ENCODE results near the gene STXBP2.

Gene STXBP2

DNA sequence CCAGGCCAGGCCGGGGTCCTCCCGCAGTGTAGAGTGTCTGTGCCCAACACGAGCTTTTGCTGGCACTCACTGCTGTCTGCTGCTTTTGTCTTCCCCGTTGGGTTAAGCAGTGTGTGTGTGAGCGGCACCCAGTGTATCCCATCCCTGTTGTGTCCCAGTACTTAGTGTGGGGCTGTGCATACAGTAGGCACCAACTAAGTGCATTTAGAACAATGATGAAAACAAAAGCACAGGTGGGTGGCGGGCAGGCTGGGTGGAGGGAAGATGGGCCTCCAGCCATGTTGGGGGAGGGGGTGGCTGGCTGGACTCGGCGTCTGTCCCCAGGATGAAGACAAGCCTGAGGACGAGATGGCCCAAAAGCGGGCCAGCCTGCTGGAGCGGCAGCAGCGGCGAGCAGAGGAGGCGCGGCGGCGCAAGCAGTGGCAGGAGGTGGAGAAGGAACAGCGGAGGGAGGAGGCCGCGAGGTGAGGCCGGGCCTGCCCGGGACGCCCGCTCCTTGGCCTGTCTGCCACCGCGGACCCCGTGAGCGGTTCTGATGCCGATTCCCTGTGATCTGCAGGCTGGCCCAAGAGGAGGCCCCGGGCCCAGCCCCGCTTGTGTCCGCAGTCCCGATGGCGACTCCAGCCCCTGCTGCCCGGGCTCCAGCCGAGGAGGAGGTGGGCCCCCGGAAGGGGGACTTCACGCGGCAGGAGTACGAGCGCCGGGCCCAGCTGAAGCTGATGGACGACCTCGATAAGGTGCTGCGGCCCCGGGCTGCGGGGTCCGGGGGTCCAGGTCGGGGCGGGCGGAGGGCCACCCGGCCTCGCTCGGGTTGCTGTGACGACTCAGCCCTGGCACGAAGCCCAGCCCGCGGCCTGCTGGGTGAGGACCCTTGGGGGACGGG, 21.8 kb upstream of the STXBP2 start:
- H3K4me3 ChIP-seq (replicated peaks; ENCODE audit: low read depth, low read length): no peak overlapping the region
- TF ChIP-seq, protein P1, sequence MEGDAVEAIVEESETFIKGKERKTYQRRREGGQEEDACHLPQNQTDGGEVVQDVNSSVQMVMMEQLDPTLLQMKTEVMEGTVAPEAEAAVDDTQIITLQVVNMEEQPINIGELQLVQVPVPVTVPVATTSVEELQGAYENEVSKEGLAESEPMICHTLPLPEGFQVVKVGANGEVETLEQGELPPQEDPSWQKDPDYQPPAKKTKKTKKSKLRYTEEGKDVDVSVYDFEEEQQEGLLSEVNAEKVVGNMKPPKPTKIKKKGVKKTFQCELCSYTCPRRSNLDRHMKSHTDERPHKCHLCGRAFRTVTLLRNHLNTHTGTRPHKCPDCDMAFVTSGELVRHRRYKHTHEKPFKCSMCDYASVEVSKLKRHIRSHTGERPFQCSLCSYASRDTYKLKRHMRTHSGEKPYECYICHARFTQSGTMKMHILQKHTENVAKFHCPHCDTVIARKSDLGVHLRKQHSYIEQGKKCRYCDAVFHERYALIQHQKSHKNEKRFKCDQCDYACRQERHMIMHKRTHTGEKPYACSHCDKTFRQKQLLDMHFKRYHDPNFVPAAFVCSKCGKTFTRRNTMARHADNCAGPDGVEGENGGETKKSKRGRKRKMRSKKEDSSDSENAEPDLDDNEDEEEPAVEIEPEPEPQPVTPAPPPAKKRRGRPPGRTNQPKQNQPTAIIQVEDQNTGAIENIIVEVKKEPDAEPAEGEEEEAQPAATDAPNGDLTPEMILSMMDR (IDR thresholded peaks at IDR 0.05; ENCODE audit: low read length, missing control alignments): no peak
- DNase-seq (ENCODE audit: low read depth): no peak

DNA sequence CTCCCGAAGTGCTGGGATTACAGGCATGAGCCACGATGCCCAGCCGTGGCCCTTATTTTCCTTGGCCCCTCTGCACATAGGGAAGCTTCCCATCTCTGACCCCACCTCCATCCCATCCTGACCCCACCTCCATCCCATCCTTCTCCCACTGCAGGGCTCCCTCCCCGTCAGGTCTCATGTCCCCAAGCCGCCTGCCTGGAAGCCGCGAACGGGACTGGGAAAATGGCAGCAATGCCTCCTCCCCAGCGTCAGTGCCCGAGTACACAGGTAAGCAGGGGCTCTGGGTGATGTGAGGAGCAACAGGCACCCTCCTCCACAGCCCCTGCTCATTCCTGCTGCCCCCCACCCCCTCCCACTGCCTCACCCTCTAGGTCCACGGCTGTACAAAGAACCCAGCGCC, 19.7 kb upstream of the STXBP2 start:
- no peak overlapping the region for H3K4me3 ChIP-seq (replicated peaks; ENCODE audit: low read depth, low read length)
- TF ChIP-seq, protein P1 (IDR thresholded peaks at IDR 0.05; ENCODE audit: low read length, missing control alignments): no peak
- no peak for DNase-seq (ENCODE audit: low read depth)

- no peak overlapping the region for H3K4me3 ChIP-seq (replicated peaks; ENCODE audit: low read depth, low read length)
- DNase-seq (ENCODE audit: low read depth): no peak
- TF ChIP-seq, protein P1 (IDR thresholded peaks at IDR 0.05; ENCODE audit: low read length, missing control alignments): no peak
Observed at GRCh38 chr19:7617735-7618134, 19.2 kb upstream of the STXBP2 start.

DNA sequence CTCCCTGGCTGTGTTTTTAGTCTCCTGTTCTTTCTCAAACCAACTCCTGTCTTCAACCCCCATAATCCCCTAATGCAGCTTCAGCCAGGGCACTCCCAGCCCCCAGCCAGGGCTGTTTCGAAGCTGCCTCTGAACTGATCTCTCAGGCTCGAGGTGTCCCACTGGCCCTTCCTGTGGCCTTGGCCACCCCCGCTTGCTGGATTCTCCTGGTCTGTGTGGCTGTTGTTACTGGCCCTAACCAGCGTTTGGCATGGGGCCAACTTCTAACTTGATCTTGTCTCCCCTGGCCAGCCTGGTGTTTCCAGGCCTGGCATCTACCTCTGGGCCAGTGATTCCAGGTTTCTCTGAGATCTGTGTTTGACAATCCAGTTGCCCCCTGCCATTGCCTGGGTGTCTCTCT, 18.6 kb upstream of the STXBP2 start:
- TF ChIP-seq, protein P1 (IDR thresholded peaks at IDR 0.05; ENCODE audit: low read length, missing control alignments): no peak
- no peak overlapping the region for H3K4me3 ChIP-seq (replicated peaks; ENCODE audit: low read depth, low read length)
- no peak for DNase-seq (ENCODE audit: low read depth)

DNA sequence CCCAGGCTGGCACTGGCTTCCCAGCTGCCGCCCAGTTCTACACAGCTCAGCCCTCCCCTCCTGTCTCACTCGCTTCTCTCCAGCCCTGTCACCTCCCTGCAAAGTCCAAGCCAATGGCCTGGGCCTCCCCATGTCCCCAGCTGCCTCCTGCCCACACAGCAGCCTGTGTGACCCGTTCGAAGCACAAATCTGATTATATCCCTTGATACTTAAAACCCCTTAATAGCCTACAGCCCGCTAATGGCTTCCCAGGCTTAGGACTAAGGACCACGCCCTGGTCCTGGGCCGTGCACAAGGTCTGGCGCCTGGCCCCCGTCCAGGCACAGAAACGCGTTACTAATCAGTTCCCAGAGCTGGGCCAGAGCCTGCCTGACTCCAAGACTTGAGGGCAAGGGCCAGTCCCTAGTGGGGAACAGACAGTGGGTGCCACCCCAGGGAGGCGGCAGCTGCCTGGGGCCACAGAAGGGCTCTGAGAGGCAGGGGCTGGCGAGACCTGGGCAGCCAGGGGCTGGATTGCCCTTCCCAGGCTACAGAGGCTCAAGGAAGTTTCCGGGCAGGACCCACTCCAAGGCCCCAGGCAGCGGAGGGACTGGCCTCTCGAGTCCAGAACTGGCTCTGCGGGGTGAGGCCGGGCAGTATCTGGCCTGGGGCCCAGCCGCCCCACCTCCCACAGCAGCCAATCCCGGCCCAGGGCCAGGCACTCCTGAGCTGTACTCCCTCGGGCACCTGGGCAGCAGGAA, 18.0 kb upstream of the STXBP2 start:
- no peak overlapping the region for H3K4me3 ChIP-seq (replicated peaks; ENCODE audit: low read depth, low read length)
- TF ChIP-seq, protein P1 (IDR thresholded peaks at IDR 0.05; ENCODE audit: low read length, missing control alignments): no peak
- DNase-seq (ENCODE audit: low read depth): no peak

DNA sequence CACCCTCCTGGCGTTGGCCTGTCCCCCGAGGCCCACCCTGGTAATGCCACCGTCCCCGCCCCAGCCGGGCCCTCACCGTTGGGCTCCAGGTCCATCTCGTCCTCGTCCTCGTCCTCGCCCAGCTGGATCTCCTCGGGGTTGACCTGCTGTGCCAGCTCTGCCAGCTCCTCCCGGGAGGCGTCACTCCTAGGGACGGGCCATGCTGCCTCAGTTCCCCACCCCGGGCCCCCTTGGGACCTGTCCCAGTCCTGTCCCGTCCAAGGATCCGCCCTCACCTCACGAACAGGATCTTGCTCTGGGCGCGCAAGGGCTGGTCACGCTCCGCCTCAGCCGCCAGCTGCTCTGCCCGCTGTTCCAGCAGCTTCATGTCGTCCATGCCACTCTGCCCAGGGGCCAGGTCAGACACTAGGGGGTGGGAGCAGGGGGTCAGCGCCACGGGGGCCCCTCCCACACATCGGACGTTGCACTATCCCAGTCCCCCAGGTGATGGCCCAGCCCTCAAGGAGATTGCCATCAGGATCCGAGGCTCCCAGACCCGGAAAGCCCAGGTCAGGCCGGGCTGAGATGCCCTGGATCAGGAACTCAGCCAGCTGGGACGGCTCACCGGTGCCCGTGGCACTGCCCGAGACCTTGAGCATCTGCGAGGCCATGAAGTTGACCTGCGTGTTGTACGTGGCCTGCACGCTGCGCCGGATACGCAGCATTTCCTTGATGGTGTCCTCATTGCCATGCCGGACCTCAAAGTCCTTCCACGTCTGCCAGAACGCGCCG, 17.1 kb upstream of the STXBP2 start:
- H3K4me3 ChIP-seq (replicated peaks; ENCODE audit: low read depth, low read length): no peak overlapping the region
- TF ChIP-seq, protein P1 (IDR thresholded peaks at IDR 0.05; ENCODE audit: low read length, missing control alignments): no peak
- DNase-seq (ENCODE audit: low read depth): no peak

Measured in fibroblast of pulmonary artery (primary cell).